ENCODE data around the gene EIF4G3.

DNA sequence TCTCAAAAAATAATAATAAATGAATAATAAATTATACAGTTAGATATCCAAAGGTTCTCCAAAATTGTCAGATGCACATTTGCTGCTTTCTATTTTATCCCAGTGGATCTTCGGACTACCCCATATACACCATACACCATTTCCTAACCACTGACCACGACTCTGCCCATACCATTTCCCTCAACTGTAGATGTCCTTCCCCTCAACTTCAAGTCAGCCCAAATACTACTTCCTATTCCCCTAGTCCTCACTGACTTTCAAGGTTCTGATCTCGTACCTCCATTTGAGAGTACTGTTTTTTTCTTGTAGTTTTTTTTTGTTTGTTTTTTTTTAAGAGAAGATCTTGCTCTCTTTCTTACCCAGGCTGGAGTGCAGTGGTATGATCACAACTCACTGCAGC, 19.6 kb downstream of the EIF4G3 start:
- TF ChIP-seq, protein P1, sequence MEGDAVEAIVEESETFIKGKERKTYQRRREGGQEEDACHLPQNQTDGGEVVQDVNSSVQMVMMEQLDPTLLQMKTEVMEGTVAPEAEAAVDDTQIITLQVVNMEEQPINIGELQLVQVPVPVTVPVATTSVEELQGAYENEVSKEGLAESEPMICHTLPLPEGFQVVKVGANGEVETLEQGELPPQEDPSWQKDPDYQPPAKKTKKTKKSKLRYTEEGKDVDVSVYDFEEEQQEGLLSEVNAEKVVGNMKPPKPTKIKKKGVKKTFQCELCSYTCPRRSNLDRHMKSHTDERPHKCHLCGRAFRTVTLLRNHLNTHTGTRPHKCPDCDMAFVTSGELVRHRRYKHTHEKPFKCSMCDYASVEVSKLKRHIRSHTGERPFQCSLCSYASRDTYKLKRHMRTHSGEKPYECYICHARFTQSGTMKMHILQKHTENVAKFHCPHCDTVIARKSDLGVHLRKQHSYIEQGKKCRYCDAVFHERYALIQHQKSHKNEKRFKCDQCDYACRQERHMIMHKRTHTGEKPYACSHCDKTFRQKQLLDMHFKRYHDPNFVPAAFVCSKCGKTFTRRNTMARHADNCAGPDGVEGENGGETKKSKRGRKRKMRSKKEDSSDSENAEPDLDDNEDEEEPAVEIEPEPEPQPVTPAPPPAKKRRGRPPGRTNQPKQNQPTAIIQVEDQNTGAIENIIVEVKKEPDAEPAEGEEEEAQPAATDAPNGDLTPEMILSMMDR (conservative IDR thresholded peaks at IDR 0.05 in 1 of 2, IDR thresholded peaks at IDR 0.05 in 1 of 2; ENCODE audit: low read depth in 1 of 2, low read length in 2 of 2) = no peak
- no peak for TF ChIP-seq EZH2 (IDR thresholded peaks at IDR 0.05; ENCODE audit: low read length, missing control alignments)
